Fibroblast of villous mesenchyme (primary cell): Measurements from ENCODE around the gene TIAM2. TPM values are rescaled to one million over a fixed set of nuclear protein-coding genes. Genes with fewer than 3 reads are reported as not detected.

Experiments
- DNase-seq: peaks from one replicate; pipeline ENCODE4 v3.0.0-alpha.2; 2010; ENCODE audit warnings: low read depth
- H3K4me3 ChIP-seq: 2 replicates; pipeline ENCODE4 v1.5.1; 2011; ENCODE audit warnings: low read depth, mild to moderate bottlenecking, low read length
- CTCF ChIP-seq: IDR thresholded peaks from 2 replicates; pipeline ENCODE4 v1.5.1; 2012; ENCODE audit warnings: low read depth, mild to moderate bottlenecking, low read length; ENCODE audit not compliant: insufficient read depth
- total RNA-seq: library from RNA; depleted of rRNA; stranded (reverse); fragments of >200 nt; gene quantifications from 2 replicates; pipeline ENCODE4 v1.2.3, GENCODE V29; 2012

TIAM2 gene
- total RNA-seq, 1 donor = 8.6 TPM

DNA sequence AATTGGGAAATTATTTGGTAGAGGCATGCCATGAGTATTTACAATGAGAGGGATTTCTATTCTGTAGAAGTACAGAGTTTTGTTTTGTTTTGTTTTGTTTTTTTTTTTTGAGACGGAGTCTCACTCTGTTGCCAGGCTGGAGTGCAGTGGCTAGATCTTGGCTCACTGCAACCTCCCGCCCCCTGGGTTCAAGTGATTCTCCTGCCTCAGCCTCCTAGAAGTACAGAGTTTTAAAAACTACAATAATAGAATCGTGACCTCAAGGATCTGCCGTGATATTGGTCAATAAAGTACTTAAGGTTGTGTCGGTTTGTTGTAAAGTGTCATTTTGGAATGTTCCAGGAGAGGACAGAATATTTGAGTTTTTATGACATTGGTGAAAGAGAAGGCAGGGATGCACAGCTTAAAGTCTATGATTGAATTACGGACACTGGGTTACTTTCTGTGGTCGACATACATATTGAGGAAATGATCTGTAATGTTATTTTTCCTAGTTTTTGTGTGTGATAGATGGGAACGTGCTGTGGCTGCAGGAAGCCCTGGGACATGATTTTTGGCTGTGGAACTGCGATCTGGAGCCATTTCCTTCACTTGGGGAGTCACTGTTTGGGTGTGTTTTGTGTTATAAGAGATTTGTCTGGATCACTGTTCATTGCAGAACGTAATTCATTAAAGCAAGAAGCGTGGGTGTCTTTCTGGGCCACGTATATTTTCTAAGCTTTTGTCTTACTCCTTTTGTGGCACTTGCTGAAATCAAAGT is 59.6 kb downstream of the TIAM2 start:
- TF ChIP-seq CTCF = no peak
- H3K4me3 ChIP-seq = no peak overlapping the region
- DNase-seq = no peak

DNA sequence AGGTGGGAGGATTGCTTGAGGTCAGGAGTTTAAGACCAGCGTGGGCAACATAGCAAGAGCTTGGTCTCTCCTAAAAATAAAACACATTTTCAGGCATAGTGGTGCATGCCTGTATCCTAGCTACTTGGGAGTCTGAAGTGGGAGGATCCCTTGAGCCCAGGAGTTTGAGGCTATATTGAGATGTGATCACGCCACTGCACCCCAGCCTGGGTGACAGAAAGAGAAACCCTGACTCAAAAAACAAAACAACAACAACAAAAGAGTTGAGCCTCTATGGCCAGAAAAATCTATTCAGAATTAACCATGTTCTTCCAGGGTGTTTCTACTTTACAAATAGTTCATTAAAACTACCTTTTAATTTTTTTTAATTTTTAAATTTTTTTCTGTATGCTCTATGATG is 60.6 kb downstream of the TIAM2 start:
- no peak for DNase-seq
- TF ChIP-seq CTCF = no peak
- no peak overlapping the region for H3K4me3 ChIP-seq

DNA sequence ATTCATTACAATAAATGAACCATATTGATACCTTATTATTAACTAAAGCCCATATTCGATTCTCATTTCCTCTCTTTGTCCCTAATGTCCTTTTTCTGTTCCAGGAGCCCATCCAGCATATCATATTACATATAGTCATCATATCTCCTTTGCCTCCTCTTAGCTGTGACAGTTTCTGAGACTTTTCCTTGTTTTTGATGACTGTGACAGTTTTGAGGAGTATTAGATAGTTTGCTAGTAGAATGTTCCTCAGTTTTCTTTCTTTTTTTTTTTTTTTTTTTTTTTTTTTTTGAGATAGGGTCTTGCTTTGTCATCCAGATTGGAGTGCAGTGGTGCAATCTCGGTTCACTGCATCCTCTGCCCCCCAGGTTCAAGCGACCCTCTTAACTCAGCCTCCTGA is 61.6 kb downstream of the TIAM2 start:
- H3K4me3 ChIP-seq = no peak overlapping the region
- no peak for TF ChIP-seq CTCF
- no peak for DNase-seq

DNA sequence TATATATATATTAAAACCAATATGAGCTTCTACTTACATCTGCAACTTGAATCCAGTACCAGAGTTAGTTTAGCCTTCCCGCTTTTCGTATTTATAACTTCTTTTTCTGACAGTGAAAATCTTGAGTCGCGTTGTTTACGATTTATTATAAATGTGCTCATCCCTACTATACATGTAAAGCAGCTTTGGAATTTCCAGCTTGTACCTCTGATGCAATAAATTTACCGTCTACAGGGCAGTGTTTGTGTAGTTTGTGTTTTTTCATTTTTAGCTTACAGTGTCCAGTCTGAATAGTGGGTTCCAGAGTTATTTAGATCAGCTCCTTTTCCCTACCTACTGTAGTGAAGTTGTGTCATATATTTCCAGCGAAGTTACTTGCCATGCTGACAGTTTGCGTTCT is 66.3 kb downstream of the TIAM2 start:
- no peak for TF ChIP-seq CTCF
- no peak overlapping the region for H3K4me3 ChIP-seq
- peak; percentile 16 for DNase-seq

DNA sequence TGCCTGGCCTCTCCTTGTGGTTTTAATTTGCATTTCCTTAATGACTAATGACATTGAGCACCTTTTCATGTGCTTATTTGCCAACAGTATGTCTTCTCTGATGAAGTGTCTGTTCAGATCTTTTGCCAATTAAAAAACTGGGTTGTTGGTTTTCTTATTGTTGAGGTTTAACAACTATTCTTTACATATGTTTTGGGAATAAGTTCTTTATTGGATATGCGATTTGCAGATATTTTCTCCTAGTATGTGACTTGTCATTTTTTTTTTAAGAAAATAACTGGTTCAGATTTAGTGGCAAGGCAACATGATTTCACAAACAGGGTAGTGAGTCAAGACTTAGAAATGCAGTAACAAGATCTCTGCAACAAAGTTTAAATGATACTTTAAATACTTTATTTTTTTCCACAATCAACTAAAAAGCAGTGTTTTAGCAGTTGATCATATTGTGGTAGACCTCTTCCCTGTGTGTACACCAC is 67.8 kb downstream of the TIAM2 start:
- peak; percentile 87 for DNase-seq
- no peak overlapping the region for H3K4me3 ChIP-seq

DNA sequence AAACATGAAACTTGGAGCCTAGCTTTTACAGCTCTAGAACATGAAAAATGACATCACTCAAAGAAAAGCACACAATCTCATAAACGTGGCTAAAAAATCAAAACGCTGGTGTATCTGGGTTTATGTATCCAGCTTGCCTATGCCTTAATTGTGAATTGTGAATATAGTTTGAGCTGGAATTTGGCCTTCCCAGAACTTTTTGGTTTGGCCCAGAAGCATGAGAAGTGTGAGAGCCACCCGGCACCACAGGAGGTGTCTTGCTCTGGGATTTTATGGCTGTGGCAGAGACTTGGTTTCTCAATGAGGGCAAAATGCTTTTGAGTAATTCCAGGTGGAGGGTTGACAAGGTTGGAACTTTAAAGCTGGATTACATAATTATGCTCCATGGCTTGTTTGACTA is 69.2 kb downstream of the TIAM2 start:
- H3K4me3 ChIP-seq = no peak overlapping the region
- DNase-seq = no peak
- no peak for TF ChIP-seq CTCF

More for the DNA sequence above, 67.8 kb downstream of the TIAM2 start:
- TF ChIP-seq CTCF = no peak

GRCh38 chr6:155066361-155066760 is 71.2 kb downstream of the TIAM2 start:
- peak; percentile 55 for DNase-seq
- no peak for TF ChIP-seq CTCF
- H3K4me3 ChIP-seq = no peak overlapping the region
